Kidney (tissue), 14 donors: ENCODE data around the gene LPAR2. TPM values are rescaled to one million over a fixed set of nuclear protein-coding genes. Genes with fewer than 3 reads are reported as not detected.

Experiments used
- DNase-seq, 5 donors: peaks; one replicate each; pipeline ENCODE4 v3.0.0-alpha.2; 2013 to 2020
- FAIRE-seq: peaks from 2 replicates; lab custom pipeline; 2012; peaks lifted over from hg19 to GRCh38; lab: Jason Lieb, UNC
- H3K27ac ChIP-seq, 2 donors: one replicate each; pipeline ENCODE4 v1.7.0; 2013; ENCODE audit warnings: low read depth in 2 of 2, low read length in 2 of 2, inconsistent platforms in 1 of 2
- H3K27me3 ChIP-seq: one replicate; pipeline ENCODE4 v1.7.1; 2013; ENCODE audit warnings: low read length, inconsistent platforms; ENCODE audit not compliant: control insufficient read depth, insufficient read depth
- H3K36me3 ChIP-seq, 3 donors: one replicate each; pipeline versions ENCODE4 v1.7.0 to v1.7.1; 2013; ENCODE audit warnings: low read length in 3 of 3, control low read depth in 1 of 3, inconsistent platforms in 1 of 3; ENCODE audit not compliant: insufficient read depth in 3 of 3, control insufficient read depth in 2 of 3
- H3K4me1 ChIP-seq, 3 donors: one replicate each; pipeline versions ENCODE4 v1.7.0 to v1.7.1; 2013; ENCODE audit warnings: low read length in 3 of 3, inconsistent platforms in 1 of 3, low read depth in 1 of 3; ENCODE audit not compliant: control insufficient read depth in 2 of 3, insufficient read depth in 2 of 3
- H3K4me3 ChIP-seq, 3 donors: one replicate each; pipeline versions ENCODE4 v1.7.0 to v1.8.1; 2013; ENCODE audit warnings: low read length in 3 of 3, control low read depth in 1 of 3, inconsistent platforms in 1 of 3
- H3K9ac ChIP-seq, 3 donors: one replicate each; pipeline versions ENCODE4 v1.7.0 to v1.7.1; 2013; ENCODE audit warnings: low read length in 3 of 3, control low read depth in 1 of 3, inconsistent platforms in 1 of 3
- H3K9me3 ChIP-seq, 3 donors: one replicate each; pipeline versions ENCODE4 v1.7.0 to v1.7.1; 2013; ENCODE audit warnings: low read length in 3 of 3, control low read depth in 1 of 3, inconsistent platforms in 1 of 3; ENCODE audit not compliant: control insufficient read depth in 2 of 3, insufficient read depth in 1 of 3
- CTCF ChIP-seq: IDR thresholded peaks from 3 replicates; pipeline ENCODE4 v1.5.1; 2012; ENCODE audit warnings: mild to moderate bottlenecking, moderate library complexity, borderline replicate concordance; ENCODE audit not compliant: insufficient read depth; ENCODE audit errors: extremely low read depth
- intact Hi-C: fragments of 100-400 bp; cut with DNase I; formaldehyde crosslinking; loops from one replicate; pipeline ENCODE4 v1.11.1; 2022
- polyA plus RNA-seq: library from polyadenylated mRNA; stranded (reverse); fragments of 350-450 nt; fragmentation: Illumina TruSeq; extraction: RNeasy Lipid Tissue Mini Kit (QIAGEN cat#74804); gene quantifications from one replicate; pipeline ENCODE4 v1.2.3, GENCODE V29; 2014; ENCODE audit warnings: low read depth, low replicate concordance; ENCODE audit not compliant: insufficient read depth
- total RNA-seq: library from RNA; stranded (reverse); fragmentation: NEBNext Ultra II Directional; extraction: Animal tissue kit (Norgen Biotek cat#: 25700); gene quantifications from one replicate; pipeline ENCODE4 v1.2.1, GENCODE V29; 2021
- donor health status: control.
- donor health status: control.
- donor health status: control.
- donor health status: control.
- donor health status: control.
- donor health status: DM: yes; HTN: yes; CAD: no.
- donor health status: Normal renal cell carcinoma (clear cell type).

The LPAR2 gene
- total and polyA plus RNA-seq, 2 donors from 2014 or later: 5.6 to 10.4 TPM

- TF ChIP-seq CTCF: no peak
- Histone ChIP-seq H3K4me3 (no peak overlapping the region), H3K27ac (no peak overlapping the region), H3K9me3 (no peaks in the 10 kb centered on the region), H3K4me1 (peaks cover 0 to 3% (median 0%) of the 10 kb centered on the region in 3 donors), H3K27me3 (no peaks in the 10 kb centered on the region), H3K9ac (no peak overlapping the region), H3K36me3 (no peaks in the 10 kb centered on the region)
- peak in 1 of 5 donors; percentile 72 for DNase-seq
- intact Hi-C loops: no loop called here
- no peak for FAIRE-seq
Measured at GRCh38 chr19:19630062-19630414, 2.0 kb upstream of the LPAR2 start.

GRCh38 chr19:19628501-19629134, 598 bp upstream of the LPAR2 start:
- DNase-seq (peak; percentile 85 to 93 (median 89)), FAIRE-seq (no peak)
- H3K27ac ChIP-seq: no peak overlapping the region
- H3K9me3 ChIP-seq: no peaks in the 10 kb centered on the region
- H3K4me1 ChIP-seq: peaks cover 0 to 3% (median 0%) of the 10 kb centered on the region in 3 donors
- intact Hi-C loops: no loop called here
- no peak for TF ChIP-seq CTCF
- no peaks in the 10 kb centered on the region for H3K27me3 ChIP-seq
- peak overlapping the region in 2 of 3 donors; percentile 26 to 44 for H3K4me3 ChIP-seq
- no peak overlapping the region for H3K9ac ChIP-seq
- no peaks in the 10 kb centered on the region for H3K36me3 ChIP-seq

- Histone ChIP-seq H3K27me3 (no peaks in the 10 kb centered on the region), H3K27ac (no peak overlapping the region), H3K9ac (peak overlapping the region in 1 of 3 donors; percentile 34), H3K9me3 (no peaks in the 10 kb centered on the region), H3K36me3 (no peaks in the 10 kb centered on the region), H3K4me1 (peaks cover 0 to 3% (median 0%) of the 10 kb centered on the region in 3 donors), H3K4me3 (peak overlapping the region in 2 of 3 donors; percentile 33 to 41)
- FAIRE-seq (no peak), DNase-seq (peak in 1 of 5 donors; percentile 70)
- intact Hi-C loops: no loop called here
- TF ChIP-seq CTCF: no peak
Measured at GRCh38 chr19:19626516-19627472, 1.2 kb downstream of the LPAR2 start.
